GM23338 (cell line): Measurements from ENCODE around the gene SPACA7. TPM values are rescaled to one million over a fixed set of nuclear protein-coding genes. Genes with fewer than 3 reads are reported as not detected.

Experiments used
- ATAC-seq: fragments of 200-7000 bp; cut with Tn5 transposase; 3 replicates; pipeline ENCODE4 v1.9.1; 2020
- DNase-seq: peaks from one replicate; pipeline ENCODE4 v3.0.0-alpha.2; 2015; ENCODE audit warnings: low spot score
- H2AFZ ChIP-seq: fragments of 200-600 bp; sonication (generic); 2 replicates; pipeline ENCODE4 v1.8.0; 2016; ENCODE audit warnings: antibody characterized with exemption, mild to moderate bottlenecking, moderate library complexity
- H3F3A ChIP-seq: fragments of 200-600 bp; sonication (generic); replicated peaks from 2 replicates; pipeline ENCODE4 v1.8.0; 2017; ENCODE audit warnings: antibody characterized with exemption, mixed run types, low read depth
- H3K27ac ChIP-seq: fragments of 200-600 bp; sonication (generic); 2 replicates; pipeline ENCODE4 v1.6.1; 2016; ENCODE audit warnings: low read depth
- H3K27me3 ChIP-seq: fragments of 200-600 bp; sonication (generic); 2 replicates; pipeline ENCODE4 v1.8.0; 2016; ENCODE audit warnings: mild to moderate bottlenecking, mixed run types, moderate library complexity; ENCODE audit not compliant: insufficient read depth
- H3K36me3 ChIP-seq: fragments of 200-600 bp; sonication (generic); 2 replicates; pipeline ENCODE4 v1.8.0; 2016; ENCODE audit warnings: mild to moderate bottlenecking; ENCODE audit not compliant: insufficient read depth
- H3K4me1 ChIP-seq: fragments of 200-600 bp; sonication (generic); 2 replicates; pipeline ENCODE4 v1.8.0; 2016; ENCODE audit warnings: mild to moderate bottlenecking, moderate library complexity; ENCODE audit not compliant: insufficient read depth
- H3K4me2 ChIP-seq: fragments of 200-600 bp; sonication (generic); 2 replicates; pipeline ENCODE4 v1.7.1; 2017; ENCODE audit warnings: mixed run types
- H3K4me3 ChIP-seq: fragments of 200-600 bp; sonication (generic); 2 replicates; pipeline ENCODE4 v1.6.1; 2016; ENCODE audit warnings: mixed run types
- H3K79me2 ChIP-seq: fragments of 200-600 bp; sonication (generic); replicated peaks from 2 replicates; pipeline ENCODE4 v1.8.0; 2017; ENCODE audit warnings: mild to moderate bottlenecking; ENCODE audit not compliant: insufficient read depth
- H3K9me2 ChIP-seq: fragments of 200-600 bp; sonication (generic); 2 replicates; pipeline ENCODE4 v1.8.0; 2017; ENCODE audit not compliant: insufficient read depth
- H4K20me1 ChIP-seq: fragments of 200-600 bp; sonication (generic); replicated peaks from 2 replicates; pipeline ENCODE4 v1.8.0; 2017; ENCODE audit warnings: mild to moderate bottlenecking; ENCODE audit not compliant: insufficient read depth
- H3K27ac Mint-ChIP-seq: 2 replicates; pipeline ENCODE4 v1.8.0; 2020; ENCODE audit warnings: inconsistent platforms, mild to moderate bottlenecking, moderate library complexity, mixed read lengths
- H3K27me3 Mint-ChIP-seq: 3 replicates; pipeline ENCODE4 v1.8.0; 2022; ENCODE audit warnings: low read depth, mild to moderate bottlenecking, moderate library complexity, mixed read lengths, inconsistent platforms; ENCODE audit not compliant: insufficient read depth, poor library complexity
- H3K36me3 Mint-ChIP-seq: 3 replicates; pipeline ENCODE4 v1.8.0; 2021; ENCODE audit warnings: low read depth, mild to moderate bottlenecking, inconsistent platforms, moderate library complexity, mixed read lengths
- H3K4me1 Mint-ChIP-seq: 3 replicates; pipeline ENCODE4 v1.8.0; 2020; ENCODE audit warnings: mild to moderate bottlenecking, inconsistent platforms, mixed read lengths
- H3K4me3 Mint-ChIP-seq: 3 replicates; pipeline ENCODE4 v1.8.0; 2021; ENCODE audit warnings: moderate library complexity, mild to moderate bottlenecking, inconsistent platforms, mixed read lengths
- H3K9me3 Mint-ChIP-seq: 3 replicates; pipeline ENCODE4 v1.8.0; 2020; ENCODE audit warnings: moderate library complexity, mild to moderate bottlenecking, inconsistent platforms, mixed read lengths
- ETS1 ChIP-seq: IDR thresholded peaks from 2 replicates; pipeline ENCODE4 v1.6.1; 2016; ENCODE audit warnings: antibody characterized with exemption
- EZH2 ChIP-seq: fragments of 200-600 bp; sonication (generic); IDR thresholded peaks from one replicate; pipeline ENCODE4 v1.8.0; 2017; ENCODE audit warnings: antibody characterized with exemption, mild to moderate bottlenecking, low read depth; ENCODE audit not compliant: unreplicated experiment
- EZH2phosphoT487 ChIP-seq: fragments of 200-600 bp; sonication (generic); IDR thresholded peaks from one replicate; pipeline ENCODE4 v1.8.1; 2018; ENCODE audit warnings: antibody characterized with exemption; ENCODE audit not compliant: unreplicated experiment
- JUNB ChIP-seq: IDR thresholded peaks from one replicate; pipeline ENCODE4 v1.6.1; 2016; ENCODE audit warnings: antibody characterized with exemption; ENCODE audit not compliant: unreplicated experiment
- NANOG ChIP-seq: IDR thresholded peaks from 2 replicates; pipeline ENCODE4 v1.6.1; 2016; ENCODE audit warnings: antibody characterized with exemption, borderline replicate concordance
- POLR2AphosphoS5 ChIP-seq: IDR thresholded peaks from 2 replicates; pipeline ENCODE4 v1.6.1; 2016; ENCODE audit warnings: antibody characterized with exemption, low read depth
- STAT1 ChIP-seq: IDR thresholded peaks from one replicate; pipeline ENCODE4 v1.6.1; 2016; ENCODE audit warnings: antibody characterized with exemption; ENCODE audit not compliant: unreplicated experiment
- ZNF114 ChIP-seq: fragments of 250-450 bp; sonication (Bioruptor Pico); IDR thresholded peaks from 2 replicates; pipeline ENCODE4 v1.5.0; 2020; ENCODE audit warnings: mild to moderate bottlenecking, moderate library complexity
- ZNF331 ChIP-seq: fragments of 250-450 bp; sonication (Bioruptor Pico); IDR thresholded peaks from 2 replicates; pipeline ENCODE4 v1.5.0; 2020; ENCODE audit warnings: low read depth, mild to moderate bottlenecking, moderate library complexity
- polyA plus RNA-seq: library from polyadenylated mRNA; unstranded; fragments of >200 nt; fragmentation: Nextera tagmentation; extraction: Ambion mirVana; gene quantifications from 2 replicates; pipeline ENCODE4 v1.2.1, GENCODE V29; 2016
- total RNA-seq: library from RNA; depleted of rRNA; stranded (reverse); fragments of >200 nt; shearing (Covaris generic); gene quantifications from 2 replicates; pipeline ENCODE4 v1.2.3, GENCODE V29; 2014
- TF ChIP-seq, protein P1 (sequence below): fragments of 250-450 bp; sonication (Bioruptor Pico); IDR thresholded peaks from 2 replicates; pipeline ENCODE4 v1.5.0; 2020; ENCODE audit warnings: mild to moderate bottlenecking, moderate library complexity
- TF ChIP-seq, protein P2 (sequence below): IDR thresholded peaks from one replicate; pipeline ENCODE4 v1.6.1; 2018; ENCODE audit warnings: antibody characterized with exemption; ENCODE audit not compliant: unreplicated experiment

Gene SPACA7
- total and polyA plus RNA-seq, 2 experiments from 2014 or later, result not detected

DNA sequence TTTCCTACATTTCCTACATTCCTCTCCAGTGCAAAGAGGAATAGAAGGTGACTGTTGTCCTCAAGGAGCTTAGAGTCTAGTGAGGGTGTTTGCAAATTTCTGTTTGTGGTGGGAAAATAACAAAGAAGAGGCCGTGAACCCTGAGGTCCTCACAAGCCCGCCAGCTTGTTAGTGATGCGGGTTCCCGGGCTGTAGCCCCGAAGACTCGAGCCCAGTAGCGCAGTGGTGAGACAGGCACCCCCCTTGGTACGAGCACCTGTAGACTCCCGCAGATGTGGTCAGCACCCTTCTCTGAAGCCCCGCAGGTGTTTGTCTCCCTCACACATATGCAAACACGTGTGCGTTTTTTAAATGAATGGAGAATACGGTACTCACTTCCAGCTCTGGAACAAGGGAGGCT lies 26.5 kb upstream of the SPACA7 start (continued):
- TF ChIP-seq, protein P1, sequence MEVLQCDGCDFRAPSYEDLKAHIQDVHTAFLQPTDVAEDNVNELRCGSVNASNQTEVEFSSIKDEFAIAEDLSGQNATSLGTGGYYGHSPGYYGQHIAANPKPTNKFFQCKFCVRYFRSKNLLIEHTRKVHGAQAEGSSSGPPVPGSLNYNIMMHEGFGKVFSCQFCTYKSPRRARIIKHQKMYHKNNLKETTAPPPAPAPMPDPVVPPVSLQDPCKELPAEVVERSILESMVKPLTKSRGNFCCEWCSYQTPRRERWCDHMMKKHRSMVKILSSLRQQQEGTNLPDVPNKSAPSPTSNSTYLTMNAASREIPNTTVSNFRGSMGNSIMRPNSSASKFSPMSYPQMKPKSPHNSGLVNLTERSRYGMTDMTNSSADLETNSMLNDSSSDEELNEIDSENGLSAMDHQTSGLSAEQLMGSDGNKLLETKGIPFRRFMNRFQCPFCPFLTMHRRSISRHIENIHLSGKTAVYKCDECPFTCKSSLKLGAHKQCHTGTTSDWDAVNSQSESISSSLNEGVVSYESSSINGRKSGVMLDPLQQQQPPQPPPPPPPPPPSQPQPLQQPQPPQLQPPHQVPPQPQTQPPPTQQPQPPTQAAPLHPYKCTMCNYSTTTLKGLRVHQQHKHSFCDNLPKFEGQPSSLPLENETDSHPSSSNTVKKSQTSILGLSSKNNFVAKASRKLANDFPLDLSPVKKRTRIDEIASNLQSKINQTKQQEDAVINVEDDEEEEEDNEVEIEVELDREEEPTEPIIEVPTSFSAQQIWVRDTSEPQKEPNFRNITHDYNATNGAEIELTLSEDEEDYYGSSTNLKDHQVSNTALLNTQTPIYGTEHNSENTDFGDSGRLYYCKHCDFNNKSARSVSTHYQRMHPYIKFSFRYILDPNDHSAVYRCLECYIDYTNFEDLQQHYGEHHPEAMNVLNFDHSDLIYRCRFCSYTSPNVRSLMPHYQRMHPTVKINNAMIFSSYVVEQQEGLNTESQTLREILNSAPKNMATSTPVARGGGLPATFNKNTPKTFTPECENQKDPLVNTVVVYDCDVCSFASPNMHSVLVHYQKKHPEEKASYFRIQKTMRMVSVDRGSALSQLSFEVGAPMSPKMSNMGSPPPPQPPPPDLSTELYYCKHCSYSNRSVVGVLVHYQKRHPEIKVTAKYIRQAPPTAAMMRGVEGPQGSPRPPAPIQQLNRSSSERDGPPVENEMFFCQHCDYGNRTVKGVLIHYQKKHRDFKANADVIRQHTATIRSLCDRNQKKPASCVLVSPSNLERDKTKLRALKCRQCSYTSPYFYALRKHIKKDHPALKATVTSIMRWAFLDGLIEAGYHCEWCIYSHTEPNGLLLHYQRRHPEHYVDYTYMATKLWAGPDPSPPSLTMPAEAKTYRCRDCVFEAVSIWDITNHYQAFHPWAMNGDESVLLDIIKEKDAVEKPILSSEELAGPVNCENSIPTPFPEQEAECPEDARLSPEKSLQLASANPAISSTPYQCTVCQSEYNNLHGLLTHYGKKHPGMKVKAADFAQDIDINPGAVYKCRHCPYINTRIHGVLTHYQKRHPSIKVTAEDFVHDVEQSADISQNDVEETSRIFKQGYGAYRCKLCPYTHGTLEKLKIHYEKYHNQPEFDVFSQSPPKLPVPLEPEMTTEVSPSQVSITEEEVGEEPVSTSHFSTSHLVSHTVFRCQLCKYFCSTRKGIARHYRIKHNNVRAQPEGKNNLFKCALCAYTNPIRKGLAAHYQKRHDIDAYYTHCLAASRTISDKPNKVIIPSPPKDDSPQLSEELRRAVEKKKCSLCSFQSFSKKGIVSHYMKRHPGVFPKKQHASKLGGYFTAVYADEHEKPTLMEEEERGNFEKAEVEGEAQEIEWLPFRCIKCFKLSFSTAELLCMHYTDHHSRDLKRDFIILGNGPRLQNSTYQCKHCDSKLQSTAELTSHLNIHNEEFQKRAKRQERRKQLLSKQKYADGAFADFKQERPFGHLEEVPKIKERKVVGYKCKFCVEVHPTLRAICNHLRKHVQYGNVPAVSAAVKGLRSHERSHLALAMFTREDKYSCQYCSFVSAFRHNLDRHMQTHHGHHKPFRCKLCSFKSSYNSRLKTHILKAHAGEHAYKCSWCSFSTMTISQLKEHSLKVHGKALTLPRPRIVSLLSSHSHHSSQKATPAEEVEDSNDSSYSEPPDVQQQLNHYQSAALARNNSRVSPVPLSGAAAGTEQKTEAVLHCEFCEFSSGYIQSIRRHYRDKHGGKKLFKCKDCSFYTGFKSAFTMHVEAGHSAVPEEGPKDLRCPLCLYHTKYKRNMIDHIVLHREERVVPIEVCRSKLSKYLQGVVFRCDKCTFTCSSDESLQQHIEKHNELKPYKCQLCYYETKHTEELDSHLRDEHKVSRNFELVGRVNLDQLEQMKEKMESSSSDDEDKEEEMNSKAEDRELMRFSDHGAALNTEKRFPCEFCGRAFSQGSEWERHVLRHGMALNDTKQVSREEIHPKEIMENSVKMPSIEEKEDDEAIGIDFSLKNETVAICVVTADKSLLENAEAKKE, result no peak
- TF ChIP-seq NANOG (no peak), ZNF331 (CRISPR knock-in tag) (no peak), EZH2phosphoT487 (no peak), ZNF114 (CRISPR knock-in tag) (no peak)
- TF ChIP-seq, protein P2, sequence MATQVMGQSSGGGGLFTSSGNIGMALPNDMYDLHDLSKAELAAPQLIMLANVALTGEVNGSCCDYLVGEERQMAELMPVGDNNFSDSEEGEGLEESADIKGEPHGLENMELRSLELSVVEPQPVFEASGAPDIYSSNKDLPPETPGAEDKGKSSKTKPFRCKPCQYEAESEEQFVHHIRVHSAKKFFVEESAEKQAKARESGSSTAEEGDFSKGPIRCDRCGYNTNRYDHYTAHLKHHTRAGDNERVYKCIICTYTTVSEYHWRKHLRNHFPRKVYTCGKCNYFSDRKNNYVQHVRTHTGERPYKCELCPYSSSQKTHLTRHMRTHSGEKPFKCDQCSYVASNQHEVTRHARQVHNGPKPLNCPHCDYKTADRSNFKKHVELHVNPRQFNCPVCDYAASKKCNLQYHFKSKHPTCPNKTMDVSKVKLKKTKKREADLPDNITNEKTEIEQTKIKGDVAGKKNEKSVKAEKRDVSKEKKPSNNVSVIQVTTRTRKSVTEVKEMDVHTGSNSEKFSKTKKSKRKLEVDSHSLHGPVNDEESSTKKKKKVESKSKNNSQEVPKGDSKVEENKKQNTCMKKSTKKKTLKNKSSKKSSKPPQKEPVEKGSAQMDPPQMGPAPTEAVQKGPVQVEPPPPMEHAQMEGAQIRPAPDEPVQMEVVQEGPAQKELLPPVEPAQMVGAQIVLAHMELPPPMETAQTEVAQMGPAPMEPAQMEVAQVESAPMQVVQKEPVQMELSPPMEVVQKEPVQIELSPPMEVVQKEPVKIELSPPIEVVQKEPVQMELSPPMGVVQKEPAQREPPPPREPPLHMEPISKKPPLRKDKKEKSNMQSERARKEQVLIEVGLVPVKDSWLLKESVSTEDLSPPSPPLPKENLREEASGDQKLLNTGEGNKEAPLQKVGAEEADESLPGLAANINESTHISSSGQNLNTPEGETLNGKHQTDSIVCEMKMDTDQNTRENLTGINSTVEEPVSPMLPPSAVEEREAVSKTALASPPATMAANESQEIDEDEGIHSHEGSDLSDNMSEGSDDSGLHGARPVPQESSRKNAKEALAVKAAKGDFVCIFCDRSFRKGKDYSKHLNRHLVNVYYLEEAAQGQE, result no peak

GRCh38 chr13:112350300-112350699 lies 25.9 kb upstream of the SPACA7 start:
- no peak overlapping the region for H3K27ac Mint-ChIP-seq
- Histone ChIP-seq H3K9me2 (no peaks in the 10 kb centered on the region; the same call in 1 of the 2 replicates), H3F3A (no peaks in the 10 kb centered on the region), H3K4me2 (no peak overlapping the region), H3K4me3 (no peak overlapping the region), H3K4me1 (peaks cover 19% of the 10 kb centered on the region), H4K20me1 (no peaks in the 10 kb centered on the region), H3K36me3 (no peaks in the 10 kb centered on the region), H3K27me3 (no peaks in the 10 kb centered on the region), H3K79me2 (no peaks in the 10 kb centered on the region), H3K27ac (no peak overlapping the region), H2AFZ (no peak overlapping the region)
- DNase-seq (no peak), ATAC-seq (no peak)
- no peaks in the 10 kb centered on the region for H3K9me3 Mint-ChIP-seq
- peaks cover 10% of the 10 kb centered on the region for H3K27me3 Mint-ChIP-seq
- H3K4me1 Mint-ChIP-seq, result peaks cover 75% of the 10 kb centered on the region
- TF ChIP-seq STAT1 (no peak), POLR2AphosphoS5 (no peak), ZNF114 (CRISPR knock-in tag) (no peak), EZH2phosphoT487 (no peak), EZH2 (no peak), ETS1 (no peak), JUNB (no peak)
- H3K4me3 Mint-ChIP-seq, result no peak overlapping the region
- H3K36me3 Mint-ChIP-seq, result no peaks in the 10 kb centered on the region
